Hepatocyte (in vitro differentiated cells): ENCODE results near the gene TNNI3K.

Experiments used
- CTCF ChIP-seq: fragments of 200-600 bp; sonication (generic); IDR thresholded peaks from 2 replicates; pipeline ENCODE4 v1.5.1; 2016; ENCODE audit warnings: antibody characterized with exemption, mild to moderate bottlenecking; ENCODE audit not compliant: poor library complexity
- EZH2 ChIP-seq: fragments of 200-600 bp; sonication (generic); IDR thresholded peaks from 2 replicates; pipeline ENCODE4 v1.6.1; 2016; ENCODE audit warnings: antibody characterized with exemption, mild to moderate bottlenecking, borderline replicate concordance
- EZH2phosphoT487 ChIP-seq: fragments of 200-600 bp; sonication (generic); IDR thresholded peaks from one replicate; pipeline ENCODE4 v1.6.1; 2018; ENCODE audit warnings: antibody characterized with exemption, mild to moderate bottlenecking, low read depth, moderate library complexity; ENCODE audit not compliant: unreplicated experiment, severe bottlenecking

- TF ChIP-seq EZH2 (no peak), CTCF (no peak), EZH2phosphoT487 (no peak)
Measured at GRCh38 chr1:74512170-74512915, 277.2 kb downstream of the TNNI3K start, which contains the start of gene LRRC53.
